GM23248 (cell line): Measurements from ENCODE around the gene ATG7.

Experiments used
- EZH2 ChIP-seq: fragments of 200-600 bp; sonication (generic); IDR thresholded peaks from 2 replicates; pipeline ENCODE4 v1.6.1; 2018; ENCODE audit warnings: antibody characterized with exemption, mild to moderate bottlenecking; ENCODE audit not compliant: insufficient read depth, poor library complexity, severe bottlenecking
- EZH2phosphoT487 ChIP-seq: fragments of 200-600 bp; sonication (generic); IDR thresholded peaks from 2 replicates; pipeline ENCODE4 v1.6.1; 2018; ENCODE audit warnings: antibody characterized with exemption, moderate library complexity, mild to moderate bottlenecking, low read depth; ENCODE audit not compliant: insufficient read depth

DNA sequence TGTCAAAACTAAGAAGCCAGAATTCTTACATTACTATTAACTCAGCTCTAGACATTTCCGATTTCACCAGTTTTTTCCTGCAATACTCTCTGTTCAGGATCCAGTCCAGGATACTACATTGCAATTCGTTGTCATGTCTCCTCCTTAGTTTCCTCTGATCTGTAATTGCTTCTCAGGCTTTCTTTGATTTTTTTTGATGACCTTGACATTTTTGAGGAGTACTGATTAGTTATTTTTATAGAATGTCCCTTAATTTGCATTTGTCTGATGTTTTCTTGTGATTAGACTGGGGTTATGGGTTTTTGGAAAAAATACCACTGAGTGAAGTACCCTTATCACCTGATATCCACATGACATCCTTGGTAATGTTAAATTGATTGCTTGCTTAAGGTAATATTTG is 57.6 kb downstream of the ATG7 start:
- no peak for TF ChIP-seq EZH2
- TF ChIP-seq EZH2phosphoT487, result no peak
